A549 treated with RU486 at 1 μM for 4 hours (cell line): Measurements from ENCODE around the gene MYOM1. TPM values are rescaled to one million over a fixed set of nuclear protein-coding genes. Genes with fewer than 3 reads are reported as not detected.

Experiments used
- total RNA-seq: library from RNA; stranded (reverse); fragments of 200-300 nt; extraction: Qiagen RNA extraction; gene quantifications from 5 replicates; pipeline ENCODE4 v1.2.3, GENCODE V29; 2022; ENCODE audit warnings: low read depth

Gene MYOM1
- 0.07 to 0.25 TPM (median 0.08 TPM) in 5 replicates for total RNA-seq

DNA sequence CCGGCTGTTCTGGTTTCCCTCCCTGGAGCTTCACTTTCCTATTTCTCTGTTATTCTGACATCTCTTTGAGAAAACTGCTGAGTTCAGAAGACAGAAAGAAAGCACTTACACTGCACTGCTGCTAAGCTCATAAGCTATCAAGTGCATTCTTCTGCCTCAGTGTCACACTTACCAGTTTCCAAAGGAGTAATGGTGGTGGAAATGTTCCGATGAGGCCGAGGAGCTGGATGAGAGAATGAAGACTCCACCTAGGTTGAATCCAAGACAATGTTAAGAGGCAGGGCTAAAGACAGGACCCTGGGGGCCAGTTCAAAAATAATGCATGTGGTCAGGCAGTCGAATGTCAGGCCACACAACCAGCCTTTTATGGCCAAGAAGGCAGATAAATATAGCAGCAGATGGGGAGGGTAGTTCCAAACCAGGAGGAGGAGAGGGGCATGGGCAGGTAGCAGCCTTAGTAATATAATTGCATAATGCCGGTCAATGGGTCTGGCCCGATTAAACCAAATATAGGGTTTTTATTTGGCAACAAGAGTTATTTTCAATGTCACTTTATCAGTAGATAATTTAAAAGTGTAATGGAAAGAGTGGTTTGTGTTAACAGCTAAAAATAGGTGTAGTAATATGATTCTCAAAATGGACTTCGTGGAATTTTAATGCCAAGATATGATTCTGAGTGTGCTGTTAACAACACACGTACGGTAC, at the start of gene MYOM1:
MYOM1 (minus strand) TSS at position 338 of the 705 bp plus-strand sequence. CDS start 4,745 bp downstream, outside the sequence.

DNA sequence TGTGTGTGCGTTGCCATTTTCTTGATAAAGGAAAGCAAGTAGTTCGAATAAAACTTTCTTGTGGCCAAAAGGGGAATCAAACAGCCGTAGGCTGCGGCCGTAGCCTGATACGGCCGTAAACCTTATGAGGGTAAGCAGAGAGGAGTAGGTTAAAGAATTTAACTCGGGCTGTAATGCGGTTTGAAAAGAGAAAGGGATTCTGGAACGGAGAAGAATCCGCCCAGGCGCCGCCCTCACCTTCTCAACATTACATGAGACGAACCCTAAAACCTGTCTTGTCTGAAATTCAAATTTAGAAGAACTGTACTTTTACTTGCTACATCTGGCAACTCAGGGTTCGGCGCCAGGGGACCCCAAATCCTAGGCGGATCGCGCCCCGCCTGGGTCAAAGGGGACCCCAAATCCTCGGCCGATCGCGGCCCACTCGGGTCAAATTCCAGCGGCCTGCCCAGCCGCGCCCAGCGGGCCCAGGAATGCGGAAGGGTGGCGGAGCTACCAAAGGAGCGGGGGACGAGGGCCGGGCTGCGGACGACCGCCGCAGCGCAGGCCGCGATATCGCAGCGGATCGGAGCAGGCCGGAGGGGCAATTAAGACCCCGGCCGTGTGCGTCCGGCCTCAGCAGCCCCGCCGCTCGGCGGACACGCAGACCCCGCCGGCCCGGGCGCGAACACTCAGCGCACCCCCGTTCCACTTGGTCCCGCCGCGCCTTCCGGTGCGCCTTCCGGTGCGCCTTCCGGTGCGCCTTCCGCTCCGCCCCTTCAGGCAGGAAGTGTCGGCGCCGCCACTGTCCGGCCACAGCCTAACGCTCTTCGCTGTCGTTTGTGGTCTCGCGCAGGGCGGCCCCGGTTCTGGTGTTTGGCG, 41.8 kb upstream of the MYOM1 start, which contains the start of gene MYL12B:
MYL12B (plus strand) TSS at position 761 of the 861 bp plus-strand sequence. CDS start 10,766 bp downstream, outside the sequence.

DNA sequence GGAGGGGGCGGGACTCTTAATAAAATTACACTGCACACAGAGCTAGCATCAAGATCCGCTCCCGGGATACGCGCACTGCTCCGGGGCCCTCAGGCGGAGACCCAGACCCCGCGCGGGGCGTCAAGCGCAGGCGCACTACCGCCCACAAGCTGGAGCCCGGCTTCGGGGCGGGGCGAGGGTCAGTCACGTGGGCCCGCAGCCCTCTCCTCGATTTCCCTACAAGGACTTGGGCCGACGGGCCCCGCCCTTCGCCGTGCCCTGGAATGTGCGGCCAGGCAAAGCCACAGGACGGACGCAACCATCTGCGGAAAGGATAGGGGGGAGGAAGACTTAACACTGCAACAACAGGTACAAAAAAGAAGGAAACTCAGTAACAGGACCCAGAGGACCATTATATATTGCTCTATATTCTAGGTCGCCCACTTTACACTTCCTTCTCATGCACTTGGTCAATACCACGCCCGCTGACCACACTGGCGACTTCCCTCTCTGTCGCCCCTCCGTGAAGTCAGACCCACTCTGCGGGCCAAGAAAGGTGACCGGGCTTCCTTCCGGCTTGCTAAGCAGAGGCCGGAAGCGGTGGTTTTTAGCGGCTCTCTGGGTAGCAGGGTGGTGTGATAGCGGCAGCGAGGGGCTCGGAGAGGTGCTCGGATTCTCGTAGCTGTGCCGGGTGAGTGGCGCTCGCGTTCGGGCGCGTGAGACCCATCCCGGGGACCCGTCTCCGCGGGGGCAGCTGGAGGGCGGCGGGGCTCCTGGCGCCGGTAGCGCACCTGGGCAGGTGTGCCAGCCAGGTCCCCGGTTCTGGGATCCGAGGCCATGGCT, 27.7 kb upstream of the MYOM1 start, which contains the start of gene MYL12A:
MYL12A (plus strand) TSS at position 562 of the 822 bp plus-strand sequence. CDS start 5,447 bp downstream, outside the sequence.

Other genes starting within 250 kb of the MYOM1 start
- gene LPIN2, start 206.8 kb downstream of the MYOM1 start, total RNA-seq = 12.8 to 19.1 TPM (median 18.1 TPM) in 5 replicates
- gene MYL12A, start 27.8 kb upstream of the MYOM1 start, total RNA-seq = 222 to 359 TPM (median 319 TPM) in 5 replicates
- 329 to 432 TPM (median 399 TPM) in 5 replicates for gene MYL12B, start 42.2 kb upstream of the MYOM1 start, total RNA-seq
- gene TGIF1, start 230.2 kb upstream of the MYOM1 start, total RNA-seq = 149 to 175 TPM (median 161 TPM) in 5 replicates